ENCODE data around the gene FMN1. TPM values are rescaled to one million over a fixed set of nuclear protein-coding genes. Genes with fewer than 3 reads are reported as not detected.

Gene FMN1
- total RNA-seq, 1 experiment from 2014 or later, result 4.5 TPM

DNA sequence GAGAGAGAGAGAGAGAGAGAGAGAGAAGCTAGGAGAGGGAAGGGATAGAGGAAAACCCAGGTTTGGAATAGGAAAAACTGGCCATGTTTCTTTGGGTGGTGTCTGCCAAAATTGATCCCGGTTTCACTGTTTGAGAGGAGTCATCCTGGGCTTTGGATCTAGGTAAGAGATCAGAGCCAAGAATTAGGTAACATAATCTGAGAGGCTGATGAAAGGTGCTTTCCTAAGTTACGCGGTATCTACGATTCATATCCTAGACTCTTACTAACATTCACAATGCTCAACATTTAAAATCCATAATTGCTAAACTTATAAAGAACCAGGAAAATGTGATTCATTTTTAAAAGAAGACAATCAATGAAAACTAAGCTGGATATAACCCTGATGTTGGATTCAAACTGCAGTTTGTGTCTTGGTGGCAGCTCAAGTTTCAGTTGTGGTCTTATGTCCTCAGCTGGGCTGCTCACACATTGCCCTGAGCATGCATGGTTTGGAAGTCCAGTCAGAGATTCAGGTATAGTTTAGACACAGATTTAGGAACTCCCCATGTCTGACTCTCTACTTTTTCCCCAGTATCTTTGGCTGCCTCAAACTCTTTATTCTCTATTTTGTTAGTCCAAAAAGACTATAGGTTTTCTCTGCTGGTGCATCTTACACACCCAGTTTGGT, 42.5 kb upstream of the FMN1 start:
- CTCF ChIA-PET, result interaction anchor here (1.0 to 3.0 kb wide), 3 partner anchors 56 to 464 kb away, joined by 4 to 15 read pairs (median 5); no protein-coding TSS in a partner anchor
- no peak overlapping the region for H3K4me3 Mint-ChIP-seq
- no peaks in the 10 kb centered on the region for H3K9me3 Mint-ChIP-seq
- TF ChIP-seq EMX1 (CRISPR knock-in tag; IDR thresholded peaks at IDR 0.05), result no peak
- TF ChIP-seq ZNF232 (CRISPR knock-in tag; IDR thresholded peaks at IDR 0.05), result no peak
- no peak for TF ChIP-seq SOX15 (CRISPR knock-in tag; IDR thresholded peaks at IDR 0.05)
- no peak for TF ChIP-seq JUN (CRISPR knock-in tag; IDR thresholded peaks at IDR 0.05)
- TF ChIP-seq AFF4 (CRISPR knock-in tag; IDR thresholded peaks at IDR 0.05; ENCODE audit: borderline replicate concordance), result no peak
- TF ChIP-seq SMAD3 (CRISPR knock-in tag; IDR thresholded peaks at IDR 0.05; ENCODE audit: borderline replicate concordance), result no peak
- TF ChIP-seq, protein P1, sequence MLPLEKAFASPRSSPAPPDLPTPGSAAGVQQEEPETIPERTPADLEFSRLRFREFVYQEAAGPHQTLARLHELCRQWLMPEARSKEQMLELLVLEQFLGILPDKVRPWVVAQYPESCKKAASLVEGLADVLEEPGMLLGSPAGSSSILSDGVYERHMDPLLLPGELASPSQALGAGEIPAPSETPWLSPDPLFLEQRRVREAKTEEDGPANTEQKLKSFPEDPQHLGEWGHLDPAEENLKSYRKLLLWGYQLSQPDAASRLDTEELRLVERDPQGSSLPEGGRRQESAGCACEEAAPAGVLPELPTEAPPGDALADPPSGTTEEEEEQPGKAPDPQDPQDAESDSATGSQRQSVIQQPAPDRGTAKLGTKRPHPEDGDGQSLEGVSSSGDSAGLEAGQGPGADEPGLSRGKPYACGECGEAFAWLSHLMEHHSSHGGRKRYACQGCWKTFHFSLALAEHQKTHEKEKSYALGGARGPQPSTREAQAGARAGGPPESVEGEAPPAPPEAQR (CRISPR knock-in tag; IDR thresholded peaks at IDR 0.05), result no peak
- no peak for DNase-seq (ENCODE audit: low spot score)
- H3K27ac Mint-ChIP-seq, result no peak overlapping the region
- POLR2A ChIA-PET, result no interaction called here
- H3K27me3 Mint-ChIP-seq (ENCODE audit: low read depth), result no peaks in the 10 kb centered on the region
- no peak for ATAC-seq
- peaks cover 18% of the 10 kb centered on the region for H3K4me1 Mint-ChIP-seq
- no peaks in the 10 kb centered on the region for H3K36me3 Mint-ChIP-seq

DNA sequence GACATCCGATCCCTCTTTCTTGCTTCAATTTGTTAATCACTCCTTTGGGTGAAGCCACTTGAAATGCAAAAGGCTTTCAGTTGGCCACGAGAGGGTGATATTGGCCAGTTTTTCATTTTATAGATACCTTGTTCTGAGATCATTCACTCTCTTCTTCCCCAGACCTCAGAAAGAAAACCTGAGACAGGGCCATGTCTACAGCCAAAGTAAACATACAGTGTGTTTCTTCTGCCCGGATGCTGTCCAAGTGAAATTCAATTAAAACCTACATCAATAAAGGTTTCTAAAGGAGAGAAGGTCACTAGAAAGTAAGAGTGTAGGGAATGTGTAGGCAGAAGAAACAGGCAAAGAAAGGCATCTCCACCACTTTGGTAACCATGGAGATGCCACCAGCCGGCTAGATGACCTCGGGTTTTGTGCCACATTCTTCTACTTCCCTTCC, 39.5 kb upstream of the FMN1 start:
- ATAC-seq (peak; percentile 55), DNase-seq (ENCODE audit: low spot score) (no peak)
- CTCF ChIA-PET, result interaction anchor here (1.5 to 3.0 kb wide), 2 partner anchors 58 to 467 kb away, joined by 3 to 15 read pairs; no protein-coding TSS in a partner anchor
- H3K9me3 Mint-ChIP-seq, result no peaks in the 10 kb centered on the region
- no peak overlapping the region for H3K4me3 Mint-ChIP-seq
- POLR2A ChIA-PET, result no interaction called here
- peaks cover 12% of the 10 kb centered on the region for H3K4me1 Mint-ChIP-seq
- TF ChIP-seq TP53 (CRISPR knock-in tag; IDR thresholded peaks at IDR 0.05), result no peak
- TF ChIP-seq ZNF423 (CRISPR knock-in tag; IDR thresholded peaks at IDR 0.05), result no peak
- TF ChIP-seq JAZF1 (CRISPR knock-in tag; IDR thresholded peaks at IDR 0.05), result no peak
- TF ChIP-seq, protein P2, sequence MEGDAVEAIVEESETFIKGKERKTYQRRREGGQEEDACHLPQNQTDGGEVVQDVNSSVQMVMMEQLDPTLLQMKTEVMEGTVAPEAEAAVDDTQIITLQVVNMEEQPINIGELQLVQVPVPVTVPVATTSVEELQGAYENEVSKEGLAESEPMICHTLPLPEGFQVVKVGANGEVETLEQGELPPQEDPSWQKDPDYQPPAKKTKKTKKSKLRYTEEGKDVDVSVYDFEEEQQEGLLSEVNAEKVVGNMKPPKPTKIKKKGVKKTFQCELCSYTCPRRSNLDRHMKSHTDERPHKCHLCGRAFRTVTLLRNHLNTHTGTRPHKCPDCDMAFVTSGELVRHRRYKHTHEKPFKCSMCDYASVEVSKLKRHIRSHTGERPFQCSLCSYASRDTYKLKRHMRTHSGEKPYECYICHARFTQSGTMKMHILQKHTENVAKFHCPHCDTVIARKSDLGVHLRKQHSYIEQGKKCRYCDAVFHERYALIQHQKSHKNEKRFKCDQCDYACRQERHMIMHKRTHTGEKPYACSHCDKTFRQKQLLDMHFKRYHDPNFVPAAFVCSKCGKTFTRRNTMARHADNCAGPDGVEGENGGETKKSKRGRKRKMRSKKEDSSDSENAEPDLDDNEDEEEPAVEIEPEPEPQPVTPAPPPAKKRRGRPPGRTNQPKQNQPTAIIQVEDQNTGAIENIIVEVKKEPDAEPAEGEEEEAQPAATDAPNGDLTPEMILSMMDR (IDR thresholded peaks at IDR 0.05), result peak; percentile 39; the same call in 1 of the 2 replicates
- TF ChIP-seq OVOL2 (CRISPR knock-in tag; IDR thresholded peaks at IDR 0.05; ENCODE audit: borderline replicate concordance), result no peak
- no peak for TF ChIP-seq NFATC4 (CRISPR knock-in tag; IDR thresholded peaks at IDR 0.05)
- no peaks in the 10 kb centered on the region for H3K27me3 Mint-ChIP-seq (ENCODE audit: low read depth)
- H3K27ac Mint-ChIP-seq, result no peak overlapping the region
- H3K36me3 Mint-ChIP-seq, result no peaks in the 10 kb centered on the region

DNA sequence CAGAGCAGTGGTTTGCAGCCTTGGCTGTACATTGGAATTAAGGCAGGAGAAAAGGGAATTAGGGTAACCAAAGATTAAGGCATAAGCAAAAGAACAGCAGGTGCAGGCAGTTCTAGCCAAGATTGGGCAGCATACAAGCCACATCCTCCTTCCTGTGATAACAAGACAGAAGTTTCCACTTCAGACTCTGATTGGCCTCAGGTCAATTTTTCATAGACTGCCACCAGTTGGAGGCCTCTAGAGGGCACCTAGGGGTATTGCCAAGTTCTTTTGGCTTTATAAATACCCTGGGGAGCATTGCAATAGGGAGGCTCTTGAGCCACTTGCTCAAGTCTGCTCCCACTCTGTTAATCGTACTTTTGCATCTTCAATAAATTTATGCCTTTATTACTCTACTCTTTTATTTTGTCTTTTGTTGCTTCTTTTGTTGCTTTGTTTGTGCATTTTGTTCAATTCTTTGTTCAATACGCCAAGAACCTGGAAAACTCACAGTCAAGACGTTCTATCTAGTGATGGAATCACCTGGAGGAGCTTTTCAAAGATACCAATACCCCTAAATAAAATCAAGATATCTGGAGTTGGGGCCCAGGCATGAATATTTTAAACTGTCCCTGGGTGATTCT, 32.2 kb upstream of the FMN1 start:
- Mint-ChIP-seq H3K36me3 (no peaks in the 10 kb centered on the region), H3K9me3 (no peaks in the 10 kb centered on the region), H3K4me3 (no peak overlapping the region), H3K4me1 (no peaks in the 10 kb centered on the region; the same call in 1 of the 2 replicates), H3K27me3 (ENCODE audit: low read depth) (no peaks in the 10 kb centered on the region), H3K27ac (no peak overlapping the region)
- ChIA-PET POLR2A (no interaction called here), CTCF (interaction anchor here (2.0 kb wide), 1 partner anchor 10 kb away, joined by 6 read pairs; no protein-coding TSS in a partner anchor)
- TF ChIP-seq, protein P2 (IDR thresholded peaks at IDR 0.05), result 0 out of 2 replicates have a peak, but pooled peaks have one; percentile 13
- TF ChIP-seq ZBTB21 (CRISPR knock-in tag; IDR thresholded peaks at IDR 0.05; ENCODE audit: borderline replicate concordance) (no peak), JAZF1 (CRISPR knock-in tag; IDR thresholded peaks at IDR 0.05) (no peak), ETV6 (CRISPR knock-in tag; IDR thresholded peaks at IDR 0.05) (no peak)
- peak; percentile 25 for DNase-seq (ENCODE audit: low spot score)
- peak; percentile 90 for ATAC-seq
